CD14-positive monocyte (primary cell): ENCODE results near the gene FABP2. TPM values are rescaled to one million over a fixed set of nuclear protein-coding genes. Genes with fewer than 3 reads are reported as not detected.
"Not testable (repeated sequence)": the region's sequence is repeated elsewhere in the genome, so short reads cannot be mapped to it uniquely, and the experiment has no call there.

ENCODE experiments used
- DNase-seq, 3 donors: peaks; one replicate each; pipeline ENCODE4 v3.0.0-alpha.2; 2011 to 2022
- H2AFZ ChIP-seq: 2 replicates; pipeline ENCODE4 v1.6.0; 2012; ENCODE audit warnings: mild to moderate bottlenecking, low read depth, low read length, inconsistent platforms; ENCODE audit not compliant: insufficient read depth, poor library complexity, severe bottlenecking
- H3K27ac ChIP-seq, 2 donors: 1 replicate in 1 of 2; 2 replicates in 1 of 2; pipeline ENCODE4 v1.5.1; 2012 to 2013; ENCODE audit warnings: low read length in 2 of 2, control low read depth in 1 of 2, inconsistent platforms in 1 of 2, low read depth in 1 of 2, mild to moderate bottlenecking in 1 of 2
- H3K27me3 ChIP-seq, 2 donors: one replicate each; pipeline versions ENCODE4 v1.6.0 to v1.6.1; 2011 to 2013; ENCODE audit warnings: low read length in 2 of 2; ENCODE audit not compliant: control insufficient read depth in 2 of 2, insufficient read depth in 2 of 2
- H3K36me3 ChIP-seq, 2 donors: replicated peaks in 1 of 2; 1 replicate in 1 of 2; 2 replicates in 1 of 2; pipeline versions ENCODE4 v1.5.1 to v1.6.1; 2012 to 2013; ENCODE audit warnings: low read length in 2 of 2, control low read depth in 1 of 2, inconsistent platforms in 1 of 2, mild to moderate bottlenecking in 1 of 2; ENCODE audit not compliant: insufficient read depth in 2 of 2, control insufficient read depth in 1 of 2
- H3K4me1 ChIP-seq, 2 donors: 1 replicate in 1 of 2; 2 replicates in 1 of 2; pipeline versions ENCODE4 v1.5.1 to v1.6.1; 2012 to 2013; ENCODE audit warnings: low read length in 2 of 2, control low read depth in 1 of 2, inconsistent platforms in 1 of 2, mild to moderate bottlenecking in 1 of 2, moderate library complexity in 1 of 2; ENCODE audit not compliant: insufficient read depth in 2 of 2, control insufficient read depth in 1 of 2
- H3K4me2 ChIP-seq: replicated peaks from 2 replicates; pipeline ENCODE3; 2012; ENCODE audit warnings: low read length, moderate library complexity, mild to moderate bottlenecking; ENCODE audit not compliant: poor library complexity, severe bottlenecking; ENCODE audit errors: extremely low read depth
- H3K4me3 ChIP-seq, 3 experiments: fragments of 200-600 bp in 1 of 3; sonication (generic) in 1 of 3; replicated peaks in 1 of 3; 1 replicate in 2 of 3; 2 replicates in 1 of 3; pipeline ENCODE4 v1.5.1; 2011 to 2013; ENCODE audit warnings: low read length in 3 of 3, mild to moderate bottlenecking in 3 of 3, control low read depth in 2 of 3, low read depth in 2 of 3, inconsistent platforms in 1 of 3, moderate library complexity in 1 of 3
- H3K79me2 ChIP-seq: 2 replicates; pipeline ENCODE4 v1.6.0; 2012; ENCODE audit warnings: mild to moderate bottlenecking, control low read depth, inconsistent platforms, low read length, moderate library complexity; ENCODE audit not compliant: insufficient read depth
- H3K9ac ChIP-seq: 2 replicates; pipeline ENCODE4 v1.6.0; 2017; ENCODE audit warnings: low read length, mild to moderate bottlenecking; ENCODE audit not compliant: insufficient read depth, poor library complexity, severe bottlenecking
- H3K9me3 ChIP-seq, 2 donors: replicated peaks in 1 of 2; 1 replicate in 1 of 2; 2 replicates in 1 of 2; pipeline versions ENCODE4 v1.5.1 to v1.6.1; 2012 to 2013; ENCODE audit warnings: low read length in 2 of 2, control low read depth in 1 of 2; ENCODE audit not compliant: control insufficient read depth in 1 of 2, insufficient read depth in 1 of 2
- H4K20me1 ChIP-seq: 2 replicates; pipeline ENCODE4 v1.6.0; 2012; ENCODE audit warnings: mild to moderate bottlenecking, low read length, control low read depth, moderate library complexity; ENCODE audit not compliant: insufficient read depth
- H3K27ac Mint-ChIP-seq, 7 donors: one replicate each; pipeline ENCODE4 v1.8.0; 2020; ENCODE audit warnings: mild to moderate bottlenecking in 7 of 7, mixed read lengths in 7 of 7, moderate library complexity in 6 of 7, inconsistent platforms in 2 of 7
- H3K27me3 Mint-ChIP-seq, 3 donors: one replicate each; pipeline ENCODE4 v1.8.0; 2021 to 2022; ENCODE audit warnings: low read depth in 3 of 3, mild to moderate bottlenecking in 3 of 3, mixed read lengths in 3 of 3, moderate library complexity in 3 of 3, inconsistent platforms in 1 of 3
- H3K36me3 Mint-ChIP-seq, 2 donors: one replicate each; pipeline ENCODE4 v1.8.0; 2020; ENCODE audit warnings: mixed read lengths in 2 of 2, inconsistent platforms in 1 of 2, mild to moderate bottlenecking in 1 of 2
- H3K4me1 Mint-ChIP-seq: one replicate; pipeline ENCODE4 v1.8.0; 2020; ENCODE audit warnings: mild to moderate bottlenecking, mixed read lengths
- H3K4me3 Mint-ChIP-seq, 2 donors: one replicate each; pipeline ENCODE4 v1.8.0; 2020; ENCODE audit warnings: mild to moderate bottlenecking in 2 of 2, mixed read lengths in 2 of 2, moderate library complexity in 1 of 2
- H3K9me3 Mint-ChIP-seq, 7 donors: one replicate each; pipeline ENCODE4 v1.8.0; 2020 to 2022; ENCODE audit warnings: mixed read lengths in 7 of 7, mild to moderate bottlenecking in 6 of 7, moderate library complexity in 6 of 7, inconsistent platforms in 2 of 7
- WGBS: methylation state at CpG from one replicate; pipeline ENCODE4 v1.1.5; 2013; ENCODE audit warnings: missing lambda C conversion rate; ENCODE audit not compliant: insufficient coverage; 5-methylcytosine and 5-hydroxymethylcytosine counted together
- intact Hi-C, 2 donors: fragments of 100-400 bp; cut with micrococcal nuclease; formaldehyde crosslinking; loops; one replicate each; pipeline versions ENCODE4 v1.15.0 to v1.15.1; 2023
- polyA plus RNA-seq, 3 donors: library from polyadenylated mRNA; depleted of rRNA in 1 of 3; unstranded in 2 of 3; stranded (reverse) in 1 of 3; fragments of 300-500 nt in 2 of 3; fragments of >200 nt in 1 of 3; fragmentation: Illumina TruSeq in 2 of 3; gene quantifications; 1 replicate in 2 of 3; 2 replicates in 1 of 3; pipeline ENCODE4 v1.2.3, GENCODE V29; 2012 to 2021

FABP2 gene
- polyA plus RNA-seq, 3 donors = not detected

- H2AFZ ChIP-seq, H3K27ac ChIP-seq, H3K27me3 ChIP-seq, H3K27ac Mint-ChIP-seq, H3K4me3 ChIP-seq, H3K9ac ChIP-seq, DNase-seq, H3K9me3 ChIP-seq, H3K4me3 Mint-ChIP-seq, H3K27me3 Mint-ChIP-seq, H3K4me2 ChIP-seq, H3K36me3 ChIP-seq, H3K9me3 Mint-ChIP-seq, H4K20me1 ChIP-seq, H3K79me2 ChIP-seq, intact Hi-C loops, H3K36me3 Mint-ChIP-seq: not testable (repeated sequence)
- peaks cover 14 to 15% of the 10 kb centered on the region in 2 donors for H3K4me1 ChIP-seq
- peaks cover 15% of the 10 kb centered on the region for H3K4me1 Mint-ChIP-seq
- WGBS = no CpG with 5 or more reads among the region's 7 CpGs
Measured at GRCh38 chr4:119366802-119367201, 44.9 kb upstream of the FABP2 start.

- H3K79me2 ChIP-seq, H3K9me3 ChIP-seq, intact Hi-C loops, DNase-seq, H3K4me2 ChIP-seq, H2AFZ ChIP-seq, H3K9ac ChIP-seq, H3K27me3 Mint-ChIP-seq, H3K4me1 ChIP-seq, H3K27me3 ChIP-seq, H3K4me3 ChIP-seq, H3K36me3 Mint-ChIP-seq, H3K27ac Mint-ChIP-seq, H3K36me3 ChIP-seq, H3K4me1 Mint-ChIP-seq, H3K4me3 Mint-ChIP-seq, H3K9me3 Mint-ChIP-seq, H4K20me1 ChIP-seq, H3K27ac ChIP-seq: not testable (repeated sequence)
- WGBS = no CpG with 5 or more reads among the region's 1 CpG
Measured at GRCh38 chr4:119364203-119364602, 42.3 kb upstream of the FABP2 start.

GRCh38 chr4:119363372-119363771 lies 41.4 kb upstream of the FABP2 start:
- H3K27me3 Mint-ChIP-seq, H3K36me3 Mint-ChIP-seq, H3K4me1 Mint-ChIP-seq, H3K4me3 Mint-ChIP-seq, H3K36me3 ChIP-seq, DNase-seq, H3K27ac Mint-ChIP-seq, intact Hi-C loops, H3K9me3 Mint-ChIP-seq, H3K4me1 ChIP-seq, H3K27ac ChIP-seq, H3K27me3 ChIP-seq, H3K4me2 ChIP-seq, H3K9me3 ChIP-seq, H3K9ac ChIP-seq, H3K4me3 ChIP-seq, H2AFZ ChIP-seq, H4K20me1 ChIP-seq, H3K79me2 ChIP-seq: not testable (repeated sequence)
- 75% methylated on average over 3 of the region's 6 CpGs for WGBS

- 100% methylated on average over 1 of the region's 3 CpGs for WGBS
Measured at GRCh38 chr4:119362413-119362812, 40.5 kb upstream of the FABP2 start.

More at GRCh38 chr4:119362413-119362812, 40.5 kb upstream of the FABP2 start:
- H3K27me3 Mint-ChIP-seq, H3K9me3 Mint-ChIP-seq, H3K4me2 ChIP-seq, H3K9me3 ChIP-seq, H3K79me2 ChIP-seq, H3K4me3 Mint-ChIP-seq, intact Hi-C loops, H3K4me3 ChIP-seq, H4K20me1 ChIP-seq, H3K4me1 ChIP-seq, H3K27ac ChIP-seq, H3K4me1 Mint-ChIP-seq, H2AFZ ChIP-seq, H3K9ac ChIP-seq, H3K27me3 ChIP-seq, H3K36me3 Mint-ChIP-seq, H3K27ac Mint-ChIP-seq, DNase-seq, H3K36me3 ChIP-seq: not testable (repeated sequence)
